HG03442 (cell line): Measurements from ENCODE around the gene UBE2G1.
"Not testable (repeated sequence)": the region's sequence is repeated elsewhere in the genome, so short reads cannot be mapped to it uniquely, and the experiment has no call there.

Experiments
- ATAC-seq: cut with Tn5 transposase; IDR thresholded peaks from one replicate; pipeline ENCODE4 v1.9.1; 2021; ENCODE audit warnings: mild to moderate bottlenecking, moderate library complexity; ENCODE audit not compliant: unreplicated experiment

Gene UBE2G1

DNA sequence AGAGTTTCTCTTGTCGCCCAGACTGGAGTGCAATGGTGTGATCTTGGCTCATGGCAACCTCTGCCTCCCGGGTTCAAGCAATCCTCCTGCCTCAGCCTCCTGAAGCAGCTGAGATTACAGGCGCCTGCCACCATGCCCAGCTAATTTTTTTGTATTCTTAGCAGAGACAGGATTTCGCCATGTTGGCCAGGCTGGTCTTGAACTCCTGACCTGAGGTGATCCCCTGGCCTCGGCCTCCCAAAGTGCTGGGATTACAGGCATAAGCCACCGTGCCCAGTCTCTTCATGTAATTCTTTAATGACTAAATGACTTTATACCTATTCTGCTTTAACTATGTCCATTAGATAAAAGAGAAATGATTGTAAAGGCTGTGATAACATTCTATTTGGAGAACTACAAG, 111.2 kb downstream of the UBE2G1 start:
- not testable (repeated sequence) for ATAC-seq

DNA sequence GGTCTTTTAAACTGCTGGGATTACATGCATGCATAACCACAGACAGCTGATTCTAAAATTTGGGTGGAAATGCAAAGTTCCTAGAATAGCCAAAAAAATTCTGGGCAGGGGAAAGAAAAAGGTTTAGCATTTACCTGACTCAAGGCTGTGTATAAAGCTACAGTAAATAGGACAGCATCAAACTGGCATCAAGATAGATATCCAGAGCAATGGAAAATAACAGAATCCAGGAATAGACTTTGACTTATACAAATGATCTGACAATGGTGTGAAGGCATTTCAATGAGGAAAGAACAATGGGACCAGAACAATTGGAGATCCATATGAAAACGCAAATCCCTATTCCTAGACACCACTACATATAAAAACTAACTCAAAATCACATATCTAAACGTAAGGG, 115.6 kb downstream of the UBE2G1 start:
- no peak for ATAC-seq

- no peak for ATAC-seq
Measured at GRCh38 chr17:4249452-4250029, 116.9 kb downstream of the UBE2G1 start.

- ATAC-seq: no peak
Measured at GRCh38 chr17:4248504-4249277, 117.8 kb downstream of the UBE2G1 start.

- no peak for ATAC-seq
Measured at GRCh38 chr17:4247971-4248388, 118.5 kb downstream of the UBE2G1 start.

DNA sequence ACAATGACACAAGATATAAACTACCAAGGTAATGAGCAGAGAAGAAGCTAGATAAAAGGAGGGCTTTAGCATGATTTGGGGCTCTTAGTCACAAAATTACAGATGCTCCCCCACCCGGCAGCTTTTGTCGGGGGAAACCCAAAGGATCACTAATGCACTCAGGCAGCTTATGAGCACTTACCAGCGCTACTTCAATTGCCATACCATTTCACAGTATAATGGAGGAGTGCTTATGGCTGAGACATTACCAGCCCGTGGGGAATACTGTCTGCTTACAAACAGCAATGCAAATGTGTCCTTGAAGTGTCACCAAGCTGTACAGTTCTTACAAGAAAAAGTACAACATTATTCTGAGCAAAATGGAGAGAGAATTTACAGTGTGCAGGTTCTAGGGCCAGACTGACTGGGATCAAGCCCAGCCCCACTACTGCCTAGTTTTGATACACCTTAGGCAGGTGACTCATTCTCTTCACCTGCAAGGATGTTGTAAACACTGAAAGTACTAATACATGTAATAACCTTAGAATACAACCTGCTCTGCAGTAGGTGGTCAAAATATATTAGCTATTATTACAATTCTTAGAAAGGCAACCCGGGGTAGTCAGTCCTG, 119.0 kb downstream of the UBE2G1 start:
- ATAC-seq: no peak

DNA sequence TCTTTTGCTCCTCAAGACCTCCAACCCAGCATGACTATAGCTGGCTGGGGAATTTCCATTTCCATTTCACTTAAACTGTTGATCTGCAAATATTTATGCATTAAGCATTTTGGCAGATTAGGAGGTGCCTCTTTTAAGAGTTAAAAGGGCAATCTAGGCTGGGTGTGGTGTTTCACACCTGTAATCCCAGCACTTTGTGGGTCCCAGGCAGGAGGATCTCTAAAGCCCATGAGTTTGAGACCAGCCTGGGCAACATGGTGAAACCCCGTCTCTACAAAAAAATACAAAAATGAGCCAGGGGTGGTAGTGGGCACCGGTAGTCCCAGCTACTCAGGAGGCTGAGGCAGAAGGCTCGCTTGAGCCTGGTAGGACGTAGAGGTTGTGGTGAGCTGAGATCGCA, 119.8 kb downstream of the UBE2G1 start:
- no peak for ATAC-seq

DNA sequence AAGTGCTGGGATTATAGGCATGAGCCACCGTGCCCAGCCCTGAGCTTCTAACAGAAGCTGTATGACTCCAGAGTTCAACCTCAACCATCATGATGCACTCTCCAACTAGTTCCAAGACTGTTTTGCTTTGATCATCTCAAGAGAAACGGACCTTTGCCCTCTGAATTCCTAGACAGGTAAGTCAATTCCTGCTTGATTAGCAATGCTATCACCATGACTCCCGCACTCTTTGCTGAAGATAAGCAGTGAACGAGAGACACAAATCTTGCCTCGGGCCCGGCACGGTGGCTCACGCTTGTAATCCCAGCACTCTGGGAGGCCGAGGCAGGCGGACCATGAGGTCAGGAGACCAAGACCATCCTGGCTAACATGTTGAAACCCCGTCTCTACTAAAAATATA, 124.9 kb downstream of the UBE2G1 start:
- ATAC-seq: no peak

- no peak for ATAC-seq
Measured at GRCh38 chr17:4236456-4236855, 130.0 kb downstream of the UBE2G1 start.

DNA sequence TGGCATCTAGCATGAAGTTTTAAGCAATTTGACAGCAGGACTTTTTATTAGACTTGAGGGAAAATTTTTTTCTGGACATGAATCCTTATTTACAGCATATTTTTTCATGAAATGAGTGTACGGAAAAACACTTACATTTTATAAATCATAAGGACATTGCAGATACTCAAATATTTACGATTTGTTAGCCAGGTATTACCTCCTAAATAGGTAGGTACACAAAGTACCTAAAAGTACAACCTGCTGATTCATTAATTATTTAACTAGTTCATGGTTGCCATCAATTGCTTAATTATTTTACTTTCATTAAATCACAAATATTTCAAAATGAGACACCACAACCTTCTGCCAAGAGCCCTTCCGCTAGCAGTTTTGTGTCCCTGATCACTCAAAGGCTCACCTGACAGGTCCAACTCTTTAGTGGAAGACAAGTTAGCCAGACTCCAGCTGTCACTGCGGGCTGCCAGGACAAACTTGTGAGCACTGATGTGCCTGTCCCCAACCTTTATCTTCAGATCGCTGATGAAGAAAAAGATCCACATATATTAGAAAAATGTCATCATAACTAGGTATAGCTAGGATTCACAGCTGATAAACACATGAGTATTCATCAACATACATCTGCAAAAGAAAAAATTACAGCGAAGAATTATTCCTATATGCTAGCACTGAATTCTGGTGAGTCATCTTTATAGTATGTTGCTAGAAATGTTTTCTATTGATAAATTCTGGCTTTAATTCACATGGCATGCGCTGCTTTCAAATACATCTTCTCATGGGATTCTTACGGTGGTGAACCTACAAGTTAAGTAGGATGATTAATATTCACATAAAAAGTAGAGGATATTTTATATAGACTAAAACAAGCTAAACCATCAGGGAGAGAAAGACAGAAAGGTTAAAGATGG, 130.8 kb downstream of the UBE2G1 start:
- no peak for ATAC-seq

GRCh38 chr17:4234401-4234800, 132.1 kb downstream of the UBE2G1 start:
- ATAC-seq: no peak

DNA sequence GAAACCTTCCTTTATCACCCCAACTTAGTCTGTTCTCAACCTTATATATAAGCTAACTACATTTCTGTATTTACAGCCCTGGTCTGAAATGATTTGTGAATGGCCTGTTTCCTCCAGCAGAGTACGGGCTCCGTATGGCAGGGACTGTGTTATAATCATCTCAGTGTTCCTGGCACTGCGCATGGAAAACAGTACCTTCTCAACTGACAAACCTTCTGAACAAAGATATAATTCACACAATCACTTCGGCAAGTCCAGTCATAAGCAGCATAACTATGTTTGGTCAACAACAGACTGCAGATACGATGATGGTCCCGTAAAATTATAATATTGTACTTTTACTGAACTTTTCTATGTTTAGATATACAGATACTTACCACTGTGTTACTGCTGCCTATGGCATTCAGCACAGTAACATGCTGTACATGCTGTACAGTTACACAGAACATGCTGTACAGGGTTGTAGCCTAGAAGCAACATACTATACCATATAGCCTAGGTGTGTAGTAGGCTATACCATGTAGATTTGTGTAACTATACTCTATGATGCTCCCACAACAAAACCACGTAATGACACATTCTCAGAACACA, 132.7 kb downstream of the UBE2G1 start:
- ATAC-seq: no peak

DNA sequence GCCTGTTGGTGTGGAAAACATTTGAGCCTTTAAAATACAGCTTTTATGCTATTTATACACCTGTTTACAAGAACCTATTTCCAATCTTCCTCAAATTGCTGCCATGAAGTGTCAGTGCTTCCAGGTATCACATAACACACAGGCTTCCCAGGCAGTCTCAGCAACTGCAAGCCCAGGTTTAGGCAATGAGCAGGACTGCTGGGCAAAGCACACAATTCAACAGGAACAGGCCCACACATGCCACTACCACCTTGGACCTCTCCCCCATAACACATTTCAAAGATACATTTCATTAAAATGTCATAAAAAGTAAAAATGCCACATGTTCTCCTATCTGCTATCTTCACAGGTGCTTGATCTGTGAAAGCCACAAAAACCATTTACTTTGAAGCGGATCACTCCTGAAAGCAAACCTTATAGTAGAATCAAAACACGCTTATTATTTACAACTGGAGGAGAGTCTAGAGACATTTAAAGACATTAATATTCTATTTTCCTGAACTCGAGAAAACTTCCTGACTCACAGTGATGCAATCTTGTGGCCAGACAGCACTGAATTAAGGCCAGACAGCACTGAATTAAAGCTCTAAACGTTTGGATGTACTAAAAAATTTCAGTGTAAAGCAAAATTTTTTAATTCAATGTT, 134.2 kb downstream of the UBE2G1 start:
- ATAC-seq: no peak

- no peak for ATAC-seq
Measured at GRCh38 chr17:4229627-4230541, 136.6 kb downstream of the UBE2G1 start.

- ATAC-seq: no peak
Measured at GRCh38 chr17:4221899-4222659, 144.4 kb downstream of the UBE2G1 start.

DNA sequence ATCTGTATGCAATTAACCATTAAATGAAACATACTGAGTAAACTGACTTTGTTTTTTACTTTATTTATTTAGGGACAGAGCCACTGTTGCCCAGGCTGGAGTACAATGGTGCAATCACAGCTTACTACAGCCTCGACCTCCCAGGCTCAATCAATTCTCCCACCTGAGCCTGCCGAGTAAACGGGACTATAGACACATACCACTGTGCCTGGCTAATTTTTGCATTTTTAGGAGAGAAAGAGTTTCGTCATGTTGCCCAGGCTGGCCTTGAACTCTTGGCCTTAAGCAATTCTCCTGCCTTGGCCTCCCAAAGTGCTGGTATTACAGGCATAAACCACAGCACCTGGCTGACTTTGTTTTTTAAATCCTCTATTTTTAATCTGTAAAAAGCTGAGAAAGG, 145.3 kb downstream of the UBE2G1 start:
- ATAC-seq: no peak

DNA sequence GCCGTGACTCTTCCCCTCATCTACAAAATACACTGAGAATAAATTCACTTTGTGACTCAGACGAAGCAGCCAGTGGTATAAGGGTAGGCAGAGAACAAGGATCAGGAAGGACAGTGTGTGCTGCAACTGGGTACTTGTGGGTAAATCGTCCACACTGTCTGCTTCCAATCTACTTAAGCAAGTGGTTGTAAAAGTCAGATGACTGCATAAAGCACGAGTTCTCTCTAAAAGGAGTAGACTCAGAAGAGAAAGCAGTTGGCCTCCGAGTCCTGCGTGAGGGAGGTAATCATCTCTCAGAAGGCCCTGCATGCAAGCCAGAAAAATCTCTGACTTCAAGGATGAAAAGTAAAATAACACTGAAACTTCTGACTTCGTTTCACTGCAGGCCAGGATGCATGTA, 145.8 kb downstream of the UBE2G1 start:
- ATAC-seq: no peak
